ENCODE results near the gene CES4A. TPM values are rescaled to one million over a fixed set of nuclear protein-coding genes. Genes with fewer than 3 reads are reported as not detected.

CES4A gene
- total and polyA plus RNA-seq, 9 of the 15 experiments (the other 6 are each of a cell fraction or from before 2014, with no cell fraction given): 0.09 to 0.13 (median 0.11) TPM; not detected in 6

- no peak for TF ChIP-seq HMGN3 (IDR thresholded peaks at IDR 0.05; ENCODE audit: borderline replicate concordance, extremely low read depth, insufficient read length, low read depth, low read length)
- TF ChIP-seq TFAP4 (CRISPR knock-in tag; IDR thresholded peaks at IDR 0.05; ENCODE audit: borderline replicate concordance): peak; percentile 57; the same call in 1 of the 2 replicates
- peak; percentile 74 for TF ChIP-seq ZNF740 (CRISPR knock-in tag; IDR thresholded peaks at IDR 0.05)
- 0 out of 4 replicates have a peak, but pooled peaks of 1 of the 2 experiments have one; percentile 27 for TF ChIP-seq ZNF740 (tag; IDR thresholded peaks at IDR 0.05)
- TF ChIP-seq RFX1 (IDR thresholded peaks at IDR 0.05): no peak
- TF ChIP-seq NRF1 (conservative IDR thresholded peaks at IDR 0.05 in 1 of 2, IDR thresholded peaks at IDR 0.05 in 1 of 2): no peak
- no peak for TF ChIP-seq SPI1 (IDR thresholded peaks at IDR 0.05; ENCODE audit: borderline replicate concordance, low read depth, low read length)
- TF ChIP-seq MYNN (IDR thresholded peaks at IDR 0.05): 0 out of 2 replicates have a peak, but pooled peaks have one; percentile 54
- TF ChIP-seq MYNN (CRISPR knock-in tag; IDR thresholded peaks at IDR 0.05): no peak
- TF ChIP-seq ZNF592 (IDR thresholded peaks at IDR 0.05): no peak
- TF ChIP-seq ARID4B (CRISPR knock-in tag; IDR thresholded peaks at IDR 0.05): no peak
- no peak for TF ChIP-seq ZBTB7A (IDR thresholded peaks at IDR 0.05; ENCODE audit: borderline replicate concordance, control insufficient read depth, low read depth, low read length)
- no peak for TF ChIP-seq RBFOX2 (IDR thresholded peaks at IDR 0.05; ENCODE audit: low read depth, low read length)
- no peak for TF ChIP-seq ZKSCAN3 (CRISPR knock-in tag; IDR thresholded peaks at IDR 0.05)
- no peak for TF ChIP-seq NUFIP1 (IDR thresholded peaks at IDR 0.05; ENCODE audit: partially characterized antibody)
- peak; percentile 88 for TF ChIP-seq ARID2 (IDR thresholded peaks at IDR 0.05)
- TF ChIP-seq HMG20B (CRISPR knock-in tag; IDR thresholded peaks at IDR 0.05): no peak
Observed at GRCh38 chr16:66977341-66978113, 10.9 kb upstream of the CES4A start (continued).

Measured in K562 (cell line).